A549 (cell line): ENCODE results near the gene CDH26.

Experiments
- BHLHE40 ChIP-seq: IDR thresholded peaks from 2 replicates; pipeline ENCODE4 v1.6.1; 2012; ENCODE audit warnings: low read depth, low read length, inconsistent platforms
- POLR2A ChIP-seq: IDR thresholded peaks from 2 replicates; pipeline ENCODE4 v1.6.1; 2012; ENCODE audit warnings: mild to moderate bottlenecking, low read length
- TF ChIP-seq, protein P1 (sequence below): fragments of >200 bp; sonication (Bioruptor Twin); formaldehyde crosslinking; IDR thresholded peaks from 3 replicates; pipeline ENCODE4 v1.5.1; 2016
- TF ChIP-seq, protein P2 (sequence below): fragments of 150-350 bp; IDR thresholded peaks from 2 replicates; pipeline ENCODE4 v1.6.1; 2014; ENCODE audit warnings: low read depth, mild to moderate bottlenecking, low read length
- TF ChIP-seq, protein P3 (sequence below): fragments of 450-650 bp; IDR thresholded peaks from 2 replicates; pipeline ENCODE4 v1.6.1; 2014; ENCODE audit warnings: antibody characterized with exemption

- TF ChIP-seq, protein P1, sequence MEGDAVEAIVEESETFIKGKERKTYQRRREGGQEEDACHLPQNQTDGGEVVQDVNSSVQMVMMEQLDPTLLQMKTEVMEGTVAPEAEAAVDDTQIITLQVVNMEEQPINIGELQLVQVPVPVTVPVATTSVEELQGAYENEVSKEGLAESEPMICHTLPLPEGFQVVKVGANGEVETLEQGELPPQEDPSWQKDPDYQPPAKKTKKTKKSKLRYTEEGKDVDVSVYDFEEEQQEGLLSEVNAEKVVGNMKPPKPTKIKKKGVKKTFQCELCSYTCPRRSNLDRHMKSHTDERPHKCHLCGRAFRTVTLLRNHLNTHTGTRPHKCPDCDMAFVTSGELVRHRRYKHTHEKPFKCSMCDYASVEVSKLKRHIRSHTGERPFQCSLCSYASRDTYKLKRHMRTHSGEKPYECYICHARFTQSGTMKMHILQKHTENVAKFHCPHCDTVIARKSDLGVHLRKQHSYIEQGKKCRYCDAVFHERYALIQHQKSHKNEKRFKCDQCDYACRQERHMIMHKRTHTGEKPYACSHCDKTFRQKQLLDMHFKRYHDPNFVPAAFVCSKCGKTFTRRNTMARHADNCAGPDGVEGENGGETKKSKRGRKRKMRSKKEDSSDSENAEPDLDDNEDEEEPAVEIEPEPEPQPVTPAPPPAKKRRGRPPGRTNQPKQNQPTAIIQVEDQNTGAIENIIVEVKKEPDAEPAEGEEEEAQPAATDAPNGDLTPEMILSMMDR, result no peak
- no peak for TF ChIP-seq POLR2A
- TF ChIP-seq, protein P2, sequence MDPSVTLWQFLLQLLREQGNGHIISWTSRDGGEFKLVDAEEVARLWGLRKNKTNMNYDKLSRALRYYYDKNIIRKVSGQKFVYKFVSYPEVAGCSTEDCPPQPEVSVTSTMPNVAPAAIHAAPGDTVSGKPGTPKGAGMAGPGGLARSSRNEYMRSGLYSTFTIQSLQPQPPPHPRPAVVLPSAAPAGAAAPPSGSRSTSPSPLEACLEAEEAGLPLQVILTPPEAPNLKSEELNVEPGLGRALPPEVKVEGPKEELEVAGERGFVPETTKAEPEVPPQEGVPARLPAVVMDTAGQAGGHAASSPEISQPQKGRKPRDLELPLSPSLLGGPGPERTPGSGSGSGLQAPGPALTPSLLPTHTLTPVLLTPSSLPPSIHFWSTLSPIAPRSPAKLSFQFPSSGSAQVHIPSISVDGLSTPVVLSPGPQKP, result no peak
- TF ChIP-seq, protein P3, sequence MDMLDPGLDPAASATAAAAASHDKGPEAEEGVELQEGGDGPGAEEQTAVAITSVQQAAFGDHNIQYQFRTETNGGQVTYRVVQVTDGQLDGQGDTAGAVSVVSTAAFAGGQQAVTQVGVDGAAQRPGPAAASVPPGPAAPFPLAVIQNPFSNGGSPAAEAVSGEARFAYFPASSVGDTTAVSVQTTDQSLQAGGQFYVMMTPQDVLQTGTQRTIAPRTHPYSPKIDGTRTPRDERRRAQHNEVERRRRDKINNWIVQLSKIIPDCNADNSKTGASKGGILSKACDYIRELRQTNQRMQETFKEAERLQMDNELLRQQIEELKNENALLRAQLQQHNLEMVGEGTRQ, result no peak
- TF ChIP-seq BHLHE40, result no peak
Measured at GRCh38 chr20:60021104-60021503, 62.9 kb downstream of the CDH26 start.
